ENCODE data around the gene MPHOSPH9. TPM values are rescaled to one million over a fixed set of nuclear protein-coding genes. Genes with fewer than 3 reads are reported as not detected.

The MPHOSPH9 gene
- total and polyA plus RNA-seq, 2 donors (not counting 3 experiments of a cell fraction or from before 2014, with no cell fraction given): 7.8 to 42.4 TPM

DNA sequence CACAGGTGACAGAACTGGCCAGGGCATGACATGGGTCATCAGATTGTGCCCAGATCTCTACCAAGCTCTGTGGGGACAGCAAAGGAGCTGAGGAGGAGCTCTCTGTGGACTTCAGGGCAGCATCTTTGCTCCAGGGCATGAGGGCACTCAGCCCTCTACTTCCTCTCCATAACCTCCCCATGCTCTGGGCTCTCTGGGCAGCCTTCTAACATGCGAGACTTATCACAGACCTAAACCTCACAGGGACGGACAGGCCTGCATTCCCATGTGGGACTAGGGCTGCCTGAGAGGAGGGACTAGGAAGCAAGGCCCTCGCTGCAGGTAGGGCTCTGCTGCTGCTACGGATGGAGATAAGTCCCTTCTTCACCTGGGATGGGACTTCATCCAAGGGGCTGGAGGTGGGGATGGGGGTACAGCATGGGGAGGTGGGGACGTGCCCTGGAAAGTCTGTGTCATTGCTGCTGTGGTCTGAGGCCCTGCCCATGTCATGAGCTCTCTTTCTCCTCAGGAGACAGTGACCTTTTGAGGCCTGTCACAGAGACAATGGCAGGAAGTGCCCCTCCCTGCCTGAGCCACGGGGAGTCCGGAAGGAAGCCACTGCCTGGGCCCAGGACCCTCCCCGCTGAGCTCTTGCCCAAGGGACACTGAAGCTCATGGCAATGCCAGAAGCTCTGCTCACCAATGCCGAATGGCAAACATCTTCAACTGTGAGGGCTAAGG lies 126.1 kb downstream of the MPHOSPH9 start:
- BruUV-seq (replicated peaks): no TSS peak
- FAIRE-seq (no peak), DNase-seq (ENCODE audit: low read depth, low spot score) (peak; percentile 5)
- ChIA-PET POLR2A (interaction anchor here (1.3 kb wide), 1 partner anchor 126 kb away, joined by 3 read pairs; no protein-coding TSS in a partner anchor), CTCF (interaction anchor here (0.7 to 1.7 kb wide), 4 partner anchors 12 to 50 kb away, joined by 3 to 4 read pairs (median 3); no protein-coding TSS in a partner anchor)
- Histone ChIP-seq H3K27ac (ENCODE audit: insufficient read depth, low read depth, low read length) (peak overlapping the region; percentile 84), H3K9me3 (replicated peaks; ENCODE audit: control insufficient read depth, insufficient read depth, low read length) (no peaks in the 10 kb centered on the region), H3K79me2 (ENCODE audit: control insufficient read depth, insufficient read depth, low read length) (no peaks in the 10 kb centered on the region), H3K4me1 (ENCODE audit: control insufficient read depth, extremely low read depth, insufficient read depth, low read length) (peaks cover 29% of the 10 kb centered on the region), H2AFZ (ENCODE audit: low read depth, low read length) (no peak overlapping the region), H3K27me3 (ENCODE audit: control insufficient read depth in 2 of 2, insufficient read depth in 2 of 2, low read length in 2 of 2) (no peaks in the 10 kb centered on the region), H3K9ac (replicated peaks; ENCODE audit: extremely low read depth, insufficient read depth, low read length) (no peak overlapping the region), H3K36me3 (ENCODE audit: control insufficient read depth in 2 of 2, extremely low read depth in 1 of 2, insufficient read depth in 2 of 2, low read length in 2 of 2) (no peaks in the 10 kb centered on the region), H3K9me1 (replicated peaks; ENCODE audit: control insufficient read depth, extremely low read depth, insufficient read depth, low read length) (no peaks in the 10 kb centered on the region), H4K20me1 (replicated peaks; ENCODE audit: control insufficient read depth, extremely low read depth, insufficient read depth, low read length) (no peaks in the 10 kb centered on the region), H3K4me3 (replicated peaks in 1 of 3; ENCODE audit: insufficient read depth in 1 of 3, low read depth in 1 of 3, low read length in 3 of 3) (no peak overlapping the region), H3K4me2 (ENCODE audit: insufficient read depth, low read length) (no peak overlapping the region)
- dilution Hi-C loops (cut with MboI; ENCODE audit: extremely low pct_ligation_motif_present, low sequenced_read_pairs) (no loop called here), intact Hi-C loops (cut with micrococcal nuclease) (no loop called here)
- TF ChIP-seq MYC (IDR thresholded peaks at IDR 0.05; ENCODE audit: low read depth, low read length) (no peak), POLR2A (IDR thresholded peaks at IDR 0.05; ENCODE audit: low read depth, low read length) (no peak), EZH2 (IDR thresholded peaks at IDR 0.05; ENCODE audit: borderline replicate concordance, low read depth, low read length, severe bottlenecking) (no peak), JUN (IDR thresholded peaks at IDR 0.05; ENCODE audit: borderline replicate concordance, insufficient read depth, insufficient read length, low read depth) (no peak), FOS (IDR thresholded peaks at IDR 0.05; ENCODE audit: borderline replicate concordance, insufficient read depth, low read length) (no peak), POLR2AphosphoS5 (IDR thresholded peaks at IDR 0.05; ENCODE audit: insufficient read depth, low read depth, low read length) (no peak), GATA2 (IDR thresholded peaks at IDR 0.05; ENCODE audit: insufficient read depth, insufficient read length, low read depth, low read length) (no peak)
- TF ChIP-seq, protein P1, sequence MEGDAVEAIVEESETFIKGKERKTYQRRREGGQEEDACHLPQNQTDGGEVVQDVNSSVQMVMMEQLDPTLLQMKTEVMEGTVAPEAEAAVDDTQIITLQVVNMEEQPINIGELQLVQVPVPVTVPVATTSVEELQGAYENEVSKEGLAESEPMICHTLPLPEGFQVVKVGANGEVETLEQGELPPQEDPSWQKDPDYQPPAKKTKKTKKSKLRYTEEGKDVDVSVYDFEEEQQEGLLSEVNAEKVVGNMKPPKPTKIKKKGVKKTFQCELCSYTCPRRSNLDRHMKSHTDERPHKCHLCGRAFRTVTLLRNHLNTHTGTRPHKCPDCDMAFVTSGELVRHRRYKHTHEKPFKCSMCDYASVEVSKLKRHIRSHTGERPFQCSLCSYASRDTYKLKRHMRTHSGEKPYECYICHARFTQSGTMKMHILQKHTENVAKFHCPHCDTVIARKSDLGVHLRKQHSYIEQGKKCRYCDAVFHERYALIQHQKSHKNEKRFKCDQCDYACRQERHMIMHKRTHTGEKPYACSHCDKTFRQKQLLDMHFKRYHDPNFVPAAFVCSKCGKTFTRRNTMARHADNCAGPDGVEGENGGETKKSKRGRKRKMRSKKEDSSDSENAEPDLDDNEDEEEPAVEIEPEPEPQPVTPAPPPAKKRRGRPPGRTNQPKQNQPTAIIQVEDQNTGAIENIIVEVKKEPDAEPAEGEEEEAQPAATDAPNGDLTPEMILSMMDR (IDR thresholded peaks at IDR 0.05; ENCODE audit: extremely low read depth in 1 of 2, insufficient read depth in 1 of 2, low read depth in 1 of 2, low read length in 2 of 2): no peak
- TF ChIP-seq, protein P2, sequence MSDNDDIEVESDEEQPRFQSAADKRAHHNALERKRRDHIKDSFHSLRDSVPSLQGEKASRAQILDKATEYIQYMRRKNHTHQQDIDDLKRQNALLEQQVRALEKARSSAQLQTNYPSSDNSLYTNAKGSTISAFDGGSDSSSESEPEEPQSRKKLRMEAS (IDR thresholded peaks at IDR 0.05; ENCODE audit: insufficient read depth, insufficient read length): no peak
